Hepatocyte (in vitro differentiated cells): ENCODE data around the gene S1PR3.

ENCODE experiments used
- CTCF ChIP-seq: fragments of 200-600 bp; sonication (generic); IDR thresholded peaks from 2 replicates; pipeline ENCODE4 v1.5.1; 2016; ENCODE audit warnings: antibody characterized with exemption, mild to moderate bottlenecking; ENCODE audit not compliant: poor library complexity
- EZH2 ChIP-seq: fragments of 200-600 bp; sonication (generic); IDR thresholded peaks from 2 replicates; pipeline ENCODE4 v1.6.1; 2016; ENCODE audit warnings: antibody characterized with exemption, mild to moderate bottlenecking, borderline replicate concordance
- EZH2phosphoT487 ChIP-seq: fragments of 200-600 bp; sonication (generic); IDR thresholded peaks from one replicate; pipeline ENCODE4 v1.6.1; 2018; ENCODE audit warnings: antibody characterized with exemption, mild to moderate bottlenecking, low read depth, moderate library complexity; ENCODE audit not compliant: unreplicated experiment, severe bottlenecking

- no peak for TF ChIP-seq CTCF
- no peak for TF ChIP-seq EZH2
- no peak for TF ChIP-seq EZH2phosphoT487
These were observed 48.9 kb upstream of the S1PR3 start for GRCh38 chr9:88942411-88942810.
